HepG2 (cell line): ENCODE measurements around the gene DZANK1. TPM values are rescaled to one million over a fixed set of nuclear protein-coding genes. Genes with fewer than 3 reads are reported as not detected.
"Not testable (repeated sequence)": the region's sequence is repeated elsewhere in the genome, so short reads cannot be mapped to it uniquely, and the experiment has no call there.

ENCODE experiments used
- ATAC-seq: fragments of 200-7000 bp; cut with Tn5 transposase; 3 replicates; pipeline ENCODE4 v1.9.1; 2020; ENCODE audit warnings: mild to moderate bottlenecking, moderate library complexity
- BruUV-seq: library from RNA; stranded (reverse); fragments of 400-500 nt; replicated peaks from 2 replicates; lab custom pipeline; 2021; lab: Mats Ljungman, UMichigan
- CTCF ChIA-PET: fragments of 300-600 bp; formaldehyde crosslinking; extraction: SDS; loops from one replicate; lab custom pipeline; 2021; ENCODE audit warnings: low total read pairs, inconsistent platforms, low intra/inter-chr PET ratio; lab: Yijun Ruan, JAX
- POLR2A ChIA-PET: fragments of 350-600 bp; sonication (Branson Sonifier 250); formaldehyde crosslinking; loops from one replicate; lab custom pipeline; 2020; ENCODE audit warnings: antibody characterized with exemption, inconsistent platforms; lab: Yijun Ruan, JAX
- DNase-seq: peaks from one replicate; pipeline ENCODE4 v3.0.0-alpha.2; 2015; ENCODE audit warnings: low spot score
- FAIRE-seq: peaks from 3 replicates; lab custom pipeline; 2011; peaks lifted over from hg19 to GRCh38; lab: Jason Lieb, UNC
- H2AFZ ChIP-seq: one replicate; pipeline ENCODE4 v1.6.1; 2011; ENCODE audit warnings: low read length, inconsistent platforms
- H3K27ac ChIP-seq: fragments of 300-600 bp; 3 replicates; pipeline ENCODE4 v1.8.0; 2011; ENCODE audit warnings: mixed run types, mild to moderate bottlenecking, mixed read lengths, low read length, inconsistent platforms; ENCODE audit not compliant: insufficient read depth; ENCODE audit errors: extremely low read length
- H3K27me3 ChIP-seq, 2 experiments: fragments of 200-600 bp in 1 of 2; 2 replicates in 1 of 2; 3 replicates in 1 of 2; pipeline versions ENCODE4 v1.6.0 to v1.8.0; 2011; ENCODE audit warnings: low read length in 2 of 2, mild to moderate bottlenecking in 2 of 2, moderate library complexity in 2 of 2, inconsistent platforms in 1 of 2; ENCODE audit not compliant: insufficient read depth in 2 of 2, control insufficient read depth in 1 of 2
- H3K36me3 ChIP-seq, 2 experiments: fragments of 200-600 bp in 1 of 2; replicated peaks in 1 of 2; 2 replicates in 1 of 2; 3 replicates in 1 of 2; pipeline versions ENCODE4 v1.5.1 to v1.8.0; 2011; ENCODE audit warnings: low read length in 2 of 2, inconsistent platforms in 1 of 2; ENCODE audit not compliant: insufficient read depth in 2 of 2, control insufficient read depth in 1 of 2
- H3K4me1 ChIP-seq: 2 replicates; pipeline ENCODE4 v1.5.1; 2012; ENCODE audit warnings: low read length, inconsistent platforms; ENCODE audit not compliant: insufficient read depth
- H3K4me2 ChIP-seq: 2 replicates; pipeline ENCODE4 v1.6.0; 2011; ENCODE audit warnings: low read depth, low read length, inconsistent platforms
- H3K4me3 ChIP-seq, 3 experiments: fragments of 200-600 bp in 1 of 3; sonication (generic), shearing (Covaris generic) in 1 of 3; replicated peaks in 1 of 3; 2 replicates each; pipeline ENCODE4 v1.5.1; 2011 to 2016; ENCODE audit warnings: low read length in 3 of 3, inconsistent platforms in 2 of 3, low read depth in 2 of 3, mild to moderate bottlenecking in 2 of 3, control low read depth in 1 of 3, mixed read lengths in 1 of 3; ENCODE audit not compliant: insufficient read depth in 1 of 3
- H3K79me2 ChIP-seq: one replicate; pipeline ENCODE4 v1.6.1; 2011; ENCODE audit warnings: low read length, inconsistent platforms; ENCODE audit not compliant: insufficient read depth
- H3K9ac ChIP-seq: 2 replicates; pipeline ENCODE4 v1.6.0; 2011; ENCODE audit warnings: mild to moderate bottlenecking, low read depth, low read length, inconsistent platforms; ENCODE audit not compliant: insufficient read depth
- H3K9me3 ChIP-seq: 2 replicates; pipeline ENCODE4 v1.5.1; 2012; ENCODE audit warnings: mild to moderate bottlenecking, low read length
- H4K20me1 ChIP-seq: 2 replicates; pipeline ENCODE4 v1.6.0; 2011; ENCODE audit warnings: inconsistent platforms, mild to moderate bottlenecking, low read length, moderate library complexity; ENCODE audit not compliant: insufficient read depth
- HNRNPK ChIP-seq: fragments of 200-400 bp; formaldehyde crosslinking; IDR thresholded peaks from 2 replicates; pipeline ENCODE4 v1.6.1; 2018; ENCODE audit warnings: low read length, low read depth, moderate library complexity, mild to moderate bottlenecking; ENCODE audit not compliant: poor library complexity, severe bottlenecking
- PCBP2 ChIP-seq: fragments of 200-400 bp; formaldehyde crosslinking; optimal IDR thresholded peaks from 2 replicates; pipeline ENCODE3; 2018; ENCODE audit warnings: low read length, low read depth; ENCODE audit not compliant: poor library complexity, severe bottlenecking
- ZNF296 ChIP-seq: sonication (generic); formaldehyde crosslinking; conservative IDR thresholded peaks from 2 replicates; pipeline ENCODE4 v1.5.0; 2020; ENCODE audit warnings: mild to moderate bottlenecking, missing genetic modification reagents
- WGBS: methylation state at CpG from one replicate; pipeline ENCODE4 v1.1.6; 2017; ENCODE audit warnings: low lambda C conversion rate; 5-methylcytosine and 5-hydroxymethylcytosine counted together
- in situ Hi-C: cut with HindIII; loops from 2 replicates; pipeline ENCODE4 v1.10.0; 2017; ENCODE audit warnings: low pct_unique_long_range_greater_than_20kb; ENCODE audit not compliant: extremely low pct_ligation_motif_present
- intact Hi-C: fragments of 100-400 bp; cut with micrococcal nuclease; formaldehyde crosslinking; loops from one replicate; pipeline ENCODE4 v1.10.0; 2022; ENCODE audit not compliant: unreplicated experiment
- polyA plus RNA-seq, 8 experiments: library from polyadenylated mRNA; depleted of rRNA in 3 of 8; stranded (reverse) in 7 of 8; unstranded in 1 of 8; fragments of >200 nt; fragmentation: Illumina TruSeq in 4 of 8; extraction: Trizol in 4 of 8; gene quantifications; 2 replicates each; pipeline versions ENCODE4 v1.2.1 to v1.2.3, GENCODE V29; 2011 to 2016; ENCODE audit warnings: low read depth in 4 of 8, missing spikeins in 1 of 8, mixed read lengths in 1 of 8; ENCODE audit not compliant: insufficient read depth in 1 of 8
- total RNA-seq, 5 experiments: library from RNA; depleted of rRNA; stranded (reverse); fragments of >200 nt; fragmentation: Illumina TruSeq; extraction: Trizol; gene quantifications; 2 replicates each; pipeline ENCODE4 v1.2.3, GENCODE V29; 2016; ENCODE audit warnings: low read depth in 1 of 5
- TF ChIP-seq, protein P1 (sequence below): IDR thresholded peaks from 2 replicates; pipeline ENCODE4 v1.4.0; 2020; ENCODE audit warnings: mild to moderate bottlenecking, missing genetic modification reagents

Gene DZANK1
- total and polyA plus RNA-seq, 2 of the 13 experiments (the other 11 are each of a cell fraction or from before 2014, with no cell fraction given): 1.6 to 3.2 TPM

DNA sequence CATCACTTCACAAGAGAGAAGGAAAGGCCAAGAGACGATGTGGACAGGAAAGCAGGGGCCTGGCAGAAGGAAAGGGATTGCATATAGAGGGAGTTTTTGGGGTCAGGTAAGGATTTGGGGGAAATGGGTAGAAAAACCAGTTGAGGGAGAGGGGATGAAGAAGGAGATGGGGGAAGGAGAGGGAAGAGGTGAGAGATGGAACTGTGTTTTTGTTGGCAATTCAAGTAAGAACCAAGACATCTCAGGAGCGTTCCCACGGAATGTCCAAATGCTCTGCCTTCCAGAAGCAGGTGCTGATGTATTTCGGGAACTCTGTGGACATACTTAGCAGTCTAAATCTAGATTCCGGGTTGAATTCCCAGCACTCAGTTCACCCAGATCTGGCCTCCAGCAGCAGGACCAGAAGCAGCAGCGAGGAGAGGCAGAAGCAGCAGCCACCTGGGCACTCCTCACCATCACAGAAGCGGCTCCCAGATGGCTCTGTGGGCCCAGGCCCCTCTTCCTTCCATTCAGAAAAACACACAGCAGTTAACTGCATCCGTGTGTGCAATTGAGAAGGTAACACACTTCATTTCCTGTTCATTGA, 88.8 kb downstream of the DZANK1 start:
- no peak for DNase-seq
- intact Hi-C loops: no loop called here
- ATAC-seq: no peak; the same call in 2 of the 3 replicates
- Histone ChIP-seq H3K27ac (no peak overlapping the region), H3K4me2 (no peak overlapping the region), H4K20me1 (no peaks in the 10 kb centered on the region), H3K27me3 (peaks cover 0 to 11% of the 10 kb centered on the region in 2 experiments; a peak in 1 of 5 replicates)
- TF ChIP-seq, protein P1, sequence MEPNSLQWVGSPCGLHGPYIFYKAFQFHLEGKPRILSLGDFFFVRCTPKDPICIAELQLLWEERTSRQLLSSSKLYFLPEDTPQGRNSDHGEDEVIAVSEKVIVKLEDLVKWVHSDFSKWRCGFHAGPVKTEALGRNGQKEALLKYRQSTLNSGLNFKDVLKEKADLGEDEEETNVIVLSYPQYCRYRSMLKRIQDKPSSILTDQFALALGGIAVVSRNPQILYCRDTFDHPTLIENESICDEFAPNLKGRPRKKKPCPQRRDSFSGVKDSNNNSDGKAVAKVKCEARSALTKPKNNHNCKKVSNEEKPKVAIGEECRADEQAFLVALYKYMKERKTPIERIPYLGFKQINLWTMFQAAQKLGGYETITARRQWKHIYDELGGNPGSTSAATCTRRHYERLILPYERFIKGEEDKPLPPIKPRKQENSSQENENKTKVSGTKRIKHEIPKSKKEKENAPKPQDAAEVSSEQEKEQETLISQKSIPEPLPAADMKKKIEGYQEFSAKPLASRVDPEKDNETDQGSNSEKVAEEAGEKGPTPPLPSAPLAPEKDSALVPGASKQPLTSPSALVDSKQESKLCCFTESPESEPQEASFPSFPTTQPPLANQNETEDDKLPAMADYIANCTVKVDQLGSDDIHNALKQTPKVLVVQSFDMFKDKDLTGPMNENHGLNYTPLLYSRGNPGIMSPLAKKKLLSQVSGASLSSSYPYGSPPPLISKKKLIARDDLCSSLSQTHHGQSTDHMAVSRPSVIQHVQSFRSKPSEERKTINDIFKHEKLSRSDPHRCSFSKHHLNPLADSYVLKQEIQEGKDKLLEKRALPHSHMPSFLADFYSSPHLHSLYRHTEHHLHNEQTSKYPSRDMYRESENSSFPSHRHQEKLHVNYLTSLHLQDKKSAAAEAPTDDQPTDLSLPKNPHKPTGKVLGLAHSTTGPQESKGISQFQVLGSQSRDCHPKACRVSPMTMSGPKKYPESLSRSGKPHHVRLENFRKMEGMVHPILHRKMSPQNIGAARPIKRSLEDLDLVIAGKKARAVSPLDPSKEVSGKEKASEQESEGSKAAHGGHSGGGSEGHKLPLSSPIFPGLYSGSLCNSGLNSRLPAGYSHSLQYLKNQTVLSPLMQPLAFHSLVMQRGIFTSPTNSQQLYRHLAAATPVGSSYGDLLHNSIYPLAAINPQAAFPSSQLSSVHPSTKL (CRISPR knock-in tag): no peak
- no peak for TF ChIP-seq ZNF296 (CRISPR knock-in tag)
- peak; percentile 71 for TF ChIP-seq PCBP2
- TF ChIP-seq HNRNPK: peak; percentile 82
- TF ChIP-seq, all 625 proteins: peak for 2
- ChIA-PET POLR2A (no interaction called here), CTCF (no interaction called here)
- Histone ChIP-seq H2AFZ (no peak overlapping the region), H3K36me3 (no peaks in the 10 kb centered on the region), H3K79me2 (no peaks in the 10 kb centered on the region), H3K4me1 (no peaks in the 10 kb centered on the region), H3K9ac (no peak overlapping the region), H3K9me3 (no peaks in the 10 kb centered on the region), H3K4me3 (no peak overlapping the region)
- in situ Hi-C loops: no loop called here
- WGBS: 12% methylated on average over 8 of the region's 8 CpGs
- FAIRE-seq: no peak
- BruUV-seq: no TSS peak

DNA sequence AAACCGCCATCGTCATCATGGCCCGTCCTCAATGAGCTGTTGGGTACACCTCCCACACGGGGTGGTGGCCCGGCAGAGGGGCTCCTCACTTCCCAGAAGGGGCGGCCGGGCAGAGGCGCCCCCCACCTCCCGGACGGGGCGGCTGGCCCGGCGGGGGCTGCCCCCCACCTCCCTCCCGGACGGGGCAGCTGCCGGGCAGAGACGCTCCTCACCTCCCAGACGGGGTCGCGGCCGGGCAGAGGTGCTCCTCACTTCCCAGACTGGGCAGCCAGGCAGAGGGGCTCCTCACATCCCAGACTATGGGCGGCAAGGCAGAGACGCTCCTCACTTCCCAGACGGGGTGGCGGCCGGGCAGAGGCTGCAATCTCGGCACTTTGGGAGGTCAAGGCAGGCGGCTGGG, 91.3 kb downstream of the DZANK1 start:
- FAIRE-seq, ATAC-seq, in situ Hi-C loops, H3K9me3 ChIP-seq, POLR2A ChIA-PET, DNase-seq, H4K20me1 ChIP-seq, H3K79me2 ChIP-seq, H3K36me3 ChIP-seq, H3K27ac ChIP-seq, H3K4me2 ChIP-seq, H2AFZ ChIP-seq, BruUV-seq, intact Hi-C loops, H3K9ac ChIP-seq, H3K4me1 ChIP-seq, H3K4me3 ChIP-seq, CTCF ChIA-PET: not testable (repeated sequence)
- 75% methylated on average over 25 of the region's 28 CpGs for WGBS
- peaks cover 0 to 13% of the 10 kb centered on the region in 2 experiments; a peak in 2 of 5 replicates for H3K27me3 ChIP-seq
